ENCODE results near the gene MYEOV.

MYEOV gene

GRCh38 chr11:69259096-69259495 is 34.9 kb upstream of the MYEOV start:
- no peak for TF ChIP-seq CTCF (IDR thresholded peaks at IDR 0.05; ENCODE audit: insufficient read depth, low read depth, low read length, missing control alignments)
- DNase-seq (ENCODE audit: low read depth): peak; percentile 60
- H3K4me3 ChIP-seq (ENCODE audit: low read length): no peak overlapping the region

GRCh38 chr11:69260622-69261021 is 33.3 kb upstream of the MYEOV start:
- no peak overlapping the region for H3K4me3 ChIP-seq (ENCODE audit: low read length)
- no peak for TF ChIP-seq CTCF (IDR thresholded peaks at IDR 0.05; ENCODE audit: insufficient read depth, low read depth, low read length, missing control alignments)
- no peak for DNase-seq (ENCODE audit: low read depth)

DNA sequence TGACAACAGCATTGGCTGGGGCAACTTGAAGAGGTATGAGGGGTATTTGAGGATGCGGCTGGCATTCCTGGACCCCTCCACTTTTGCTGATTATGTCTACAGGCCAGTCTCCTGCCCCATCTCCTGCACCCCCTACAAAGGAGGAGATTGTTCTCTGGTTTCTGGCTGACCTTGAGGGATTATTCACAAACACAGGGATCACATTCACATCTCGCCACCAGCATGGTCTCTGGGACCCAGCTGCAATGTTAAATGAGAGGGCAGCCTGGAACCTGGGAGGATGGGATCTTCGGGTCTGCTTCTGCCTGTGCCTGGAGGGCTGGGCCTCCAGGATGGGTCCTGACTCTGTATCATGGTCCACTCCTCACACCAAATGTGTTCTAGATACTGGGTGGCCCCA is 32.8 kb upstream of the MYEOV start:
- no peak overlapping the region for H3K4me3 ChIP-seq (ENCODE audit: low read length)
- no peak for TF ChIP-seq CTCF (IDR thresholded peaks at IDR 0.05; ENCODE audit: insufficient read depth, low read depth, low read length, missing control alignments)
- DNase-seq (ENCODE audit: low read depth): no peak

- DNase-seq (ENCODE audit: low read depth): no peak
- no peak overlapping the region for H3K4me3 ChIP-seq (ENCODE audit: low read length)
- no peak for TF ChIP-seq CTCF (IDR thresholded peaks at IDR 0.05; ENCODE audit: insufficient read depth, low read depth, low read length, missing control alignments)
These were observed 30.8 kb upstream of the MYEOV start for GRCh38 chr11:69262918-69263735.

DNA sequence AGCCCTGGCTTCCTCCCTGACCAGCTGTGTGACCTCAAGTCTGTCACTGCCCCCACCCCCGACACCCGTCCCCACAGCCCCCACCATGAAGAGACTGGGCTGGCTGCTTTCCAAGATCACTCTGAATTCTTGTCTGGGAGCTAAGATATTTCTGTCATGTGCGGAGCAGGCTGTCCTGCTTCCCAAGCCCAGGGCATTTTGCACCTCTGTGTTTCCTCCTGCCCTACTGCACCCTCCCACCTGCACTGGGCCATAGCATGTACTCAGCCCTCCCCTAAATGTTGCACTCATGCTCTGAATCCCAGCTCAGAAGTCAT is 30.3 kb upstream of the MYEOV start:
- DNase-seq (ENCODE audit: low read depth): no peak
- no peak for TF ChIP-seq CTCF (IDR thresholded peaks at IDR 0.05; ENCODE audit: insufficient read depth, low read depth, low read length, missing control alignments)
- H3K4me3 ChIP-seq (ENCODE audit: low read length): no peak overlapping the region

- no peak for DNase-seq (ENCODE audit: low read depth)
- no peak for TF ChIP-seq CTCF (IDR thresholded peaks at IDR 0.05; ENCODE audit: insufficient read depth, low read depth, low read length, missing control alignments)
- H3K4me3 ChIP-seq (ENCODE audit: low read length): no peak overlapping the region
These were observed 29.5 kb upstream of the MYEOV start for GRCh38 chr11:69264486-69264885.

- no peak for TF ChIP-seq CTCF (IDR thresholded peaks at IDR 0.05; ENCODE audit: insufficient read depth, low read depth, low read length, missing control alignments)
These were observed 28.7 kb upstream of the MYEOV start for GRCh38 chr11:69265210-69265609.

More at GRCh38 chr11:69265210-69265609, 28.7 kb upstream of the MYEOV start:
- no peak for DNase-seq (ENCODE audit: low read depth)
- no peak overlapping the region for H3K4me3 ChIP-seq (ENCODE audit: low read length)
